DOHH2 (cell line): ENCODE data around the gene CPNE1.

Experiments used
- H3F3A ChIP-seq: fragments of 200-600 bp; sonication (generic), shearing (Covaris generic); 2 replicates; pipeline ENCODE4 v1.6.0; 2016; ENCODE audit warnings: antibody characterized with exemption, mild to moderate bottlenecking; ENCODE audit not compliant: control insufficient read depth, insufficient read depth
- H3K27ac ChIP-seq: fragments of 200-600 bp; sonication (generic); 2 replicates; pipeline ENCODE4 v1.5.1; 2014; ENCODE audit warnings: low read depth, mild to moderate bottlenecking, low read length, moderate library complexity
- H3K27me3 ChIP-seq: fragments of 200-600 bp; sonication (generic); 2 replicates; pipeline ENCODE4 v1.6.1; 2014; ENCODE audit warnings: mild to moderate bottlenecking, low read length, mixed read lengths; ENCODE audit not compliant: control insufficient read depth
- H3K36me3 ChIP-seq: fragments of 200-600 bp; sonication (generic); 2 replicates; pipeline ENCODE4 v1.6.1; 2014; ENCODE audit warnings: mild to moderate bottlenecking, low read length, moderate library complexity, mixed read lengths; ENCODE audit not compliant: control insufficient read depth
- H3K4me1 ChIP-seq: fragments of 200-600 bp; sonication (generic); 2 replicates; pipeline ENCODE4 v1.6.1; 2014; ENCODE audit warnings: mild to moderate bottlenecking, low read length, mixed read lengths; ENCODE audit not compliant: control insufficient read depth
- H3K4me2 ChIP-seq: fragments of 200-600 bp; sonication (generic); 2 replicates; pipeline ENCODE4 v1.6.0; 2014; ENCODE audit warnings: mild to moderate bottlenecking, low read length, moderate library complexity
- H3K4me3 ChIP-seq: fragments of 200-600 bp; sonication (generic); 2 replicates; pipeline ENCODE4 v1.5.1; 2014; ENCODE audit warnings: mild to moderate bottlenecking, low read length, mixed read lengths
- H3K79me2 ChIP-seq: fragments of 200-600 bp; sonication (generic); 2 replicates; pipeline ENCODE4 v1.6.1; 2014; ENCODE audit warnings: mild to moderate bottlenecking, low read length, mixed read lengths; ENCODE audit not compliant: control insufficient read depth
- H3K9me2 ChIP-seq: fragments of 200-600 bp; sonication (generic); replicated peaks from 2 replicates; pipeline ENCODE4 v1.6.1; 2014; ENCODE audit warnings: mild to moderate bottlenecking, low read length, mixed read lengths; ENCODE audit not compliant: control insufficient read depth
- H3K9me3 ChIP-seq: fragments of 200-600 bp; sonication (generic); 2 replicates; pipeline ENCODE4 v1.6.1; 2014; ENCODE audit warnings: antibody characterized with exemption, low read length, mixed read lengths; ENCODE audit not compliant: control insufficient read depth, insufficient read depth
- H4K20me1 ChIP-seq: fragments of 200-600 bp; sonication (generic); 2 replicates; pipeline ENCODE4 v1.6.0; 2014; ENCODE audit warnings: low read depth, mild to moderate bottlenecking, antibody characterized with exemption, low read length, moderate library complexity; ENCODE audit not compliant: control insufficient read depth, insufficient read depth
- EZH2phosphoT487 ChIP-seq: fragments of 200-600 bp; sonication (generic); IDR thresholded peaks from 2 replicates; pipeline ENCODE4 v1.6.1; 2017; ENCODE audit warnings: borderline replicate concordance, mild to moderate bottlenecking, antibody characterized with exemption, low read length, moderate library complexity, mixed read lengths
- TF ChIP-seq, protein P1 (sequence below): fragments of 200-600 bp; sonication (generic); IDR thresholded peaks from one replicate; pipeline ENCODE4 v1.5.1; 2014; ENCODE audit warnings: antibody characterized with exemption, mild to moderate bottlenecking, low read depth, low read length; ENCODE audit not compliant: poor library complexity, severe bottlenecking

Gene CPNE1

DNA sequence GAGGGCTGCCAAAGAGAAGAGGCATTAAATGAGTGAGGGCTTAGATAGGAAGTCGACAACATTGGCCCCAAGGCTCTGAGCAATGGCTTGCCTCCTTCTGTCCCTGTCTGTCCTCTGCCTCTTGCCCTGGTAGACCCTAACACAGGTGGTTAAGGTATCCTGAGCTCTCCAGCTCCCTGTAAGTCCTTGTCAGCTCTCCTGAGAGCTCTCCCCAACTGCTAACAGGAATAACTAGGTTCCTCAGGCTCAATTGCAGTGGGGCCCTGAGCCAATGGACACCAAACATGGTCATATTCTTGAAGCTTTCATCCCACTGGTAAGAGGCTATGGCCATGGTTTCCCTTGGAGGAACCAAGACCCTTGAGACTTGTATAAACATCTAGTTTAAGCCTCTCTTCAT, 5.0 kb upstream of the CPNE1 start:
- no peak for TF ChIP-seq EZH2phosphoT487
- TF ChIP-seq, protein P1, sequence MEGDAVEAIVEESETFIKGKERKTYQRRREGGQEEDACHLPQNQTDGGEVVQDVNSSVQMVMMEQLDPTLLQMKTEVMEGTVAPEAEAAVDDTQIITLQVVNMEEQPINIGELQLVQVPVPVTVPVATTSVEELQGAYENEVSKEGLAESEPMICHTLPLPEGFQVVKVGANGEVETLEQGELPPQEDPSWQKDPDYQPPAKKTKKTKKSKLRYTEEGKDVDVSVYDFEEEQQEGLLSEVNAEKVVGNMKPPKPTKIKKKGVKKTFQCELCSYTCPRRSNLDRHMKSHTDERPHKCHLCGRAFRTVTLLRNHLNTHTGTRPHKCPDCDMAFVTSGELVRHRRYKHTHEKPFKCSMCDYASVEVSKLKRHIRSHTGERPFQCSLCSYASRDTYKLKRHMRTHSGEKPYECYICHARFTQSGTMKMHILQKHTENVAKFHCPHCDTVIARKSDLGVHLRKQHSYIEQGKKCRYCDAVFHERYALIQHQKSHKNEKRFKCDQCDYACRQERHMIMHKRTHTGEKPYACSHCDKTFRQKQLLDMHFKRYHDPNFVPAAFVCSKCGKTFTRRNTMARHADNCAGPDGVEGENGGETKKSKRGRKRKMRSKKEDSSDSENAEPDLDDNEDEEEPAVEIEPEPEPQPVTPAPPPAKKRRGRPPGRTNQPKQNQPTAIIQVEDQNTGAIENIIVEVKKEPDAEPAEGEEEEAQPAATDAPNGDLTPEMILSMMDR = no peak
- H3K4me1 ChIP-seq = peaks cover 5% of the 10 kb centered on the region
- H3K36me3 ChIP-seq = peaks cover 40% of the 10 kb centered on the region
- no peaks in the 10 kb centered on the region for H3K9me3 ChIP-seq
- H3K27ac ChIP-seq = no peak overlapping the region
- no peaks in the 10 kb centered on the region for H3K27me3 ChIP-seq
- H3F3A ChIP-seq = peaks cover 12% of the 10 kb centered on the region; the same call in 1 of the 2 replicates
- H4K20me1 ChIP-seq = no peaks in the 10 kb centered on the region
- H3K4me2 ChIP-seq = no peak overlapping the region
- H3K79me2 ChIP-seq = peaks cover 5% of the 10 kb centered on the region
- no peaks in the 10 kb centered on the region for H3K9me2 ChIP-seq
- no peak overlapping the region for H3K4me3 ChIP-seq

GRCh38 chr20:35669221-35669620, 4.5 kb upstream of the CPNE1 start:
- Histone ChIP-seq H3K4me1 (peaks cover 5% of the 10 kb centered on the region), H3K4me2 (no peak overlapping the region), H3K9me3 (no peaks in the 10 kb centered on the region), H3K4me3 (no peak overlapping the region), H3K79me2 (peaks cover 10% of the 10 kb centered on the region), H4K20me1 (no peaks in the 10 kb centered on the region), H3K36me3 (peaks cover 40% of the 10 kb centered on the region), H3K27ac (no peak overlapping the region), H3K27me3 (no peaks in the 10 kb centered on the region), H3F3A (peaks cover 12% of the 10 kb centered on the region; the same call in 1 of the 2 replicates), H3K9me2 (no peaks in the 10 kb centered on the region)
- no peak for TF ChIP-seq EZH2phosphoT487
- TF ChIP-seq, protein P1 = no peak

GRCh38 chr20:35665949-35666288, 1.2 kb upstream of the CPNE1 start:
- Histone ChIP-seq H3K4me2 (no peak overlapping the region), H3F3A (peaks cover 12% of the 10 kb centered on the region; the same call in 1 of the 2 replicates), H3K4me1 (peaks cover 33% of the 10 kb centered on the region), H3K79me2 (peaks cover 43% of the 10 kb centered on the region), H4K20me1 (peaks cover 29% of the 10 kb centered on the region), H3K36me3 (peaks cover 53% of the 10 kb centered on the region), H3K9me3 (no peaks in the 10 kb centered on the region), H3K9me2 (no peaks in the 10 kb centered on the region), H3K4me3 (no peak overlapping the region), H3K27ac (no peak overlapping the region), H3K27me3 (no peaks in the 10 kb centered on the region)
- TF ChIP-seq, protein P1 = no peak
- no peak for TF ChIP-seq EZH2phosphoT487
